ENCODE data around the gene HFE.
A peak's percentile ranks its signal among the peaks of the same experiment; 100 is the strongest.
"Not testable (repeated sequence)": the region's sequence is repeated elsewhere in the genome, so short reads cannot be mapped to it uniquely, and the experiment has no call there.

Gene HFE

DNA sequence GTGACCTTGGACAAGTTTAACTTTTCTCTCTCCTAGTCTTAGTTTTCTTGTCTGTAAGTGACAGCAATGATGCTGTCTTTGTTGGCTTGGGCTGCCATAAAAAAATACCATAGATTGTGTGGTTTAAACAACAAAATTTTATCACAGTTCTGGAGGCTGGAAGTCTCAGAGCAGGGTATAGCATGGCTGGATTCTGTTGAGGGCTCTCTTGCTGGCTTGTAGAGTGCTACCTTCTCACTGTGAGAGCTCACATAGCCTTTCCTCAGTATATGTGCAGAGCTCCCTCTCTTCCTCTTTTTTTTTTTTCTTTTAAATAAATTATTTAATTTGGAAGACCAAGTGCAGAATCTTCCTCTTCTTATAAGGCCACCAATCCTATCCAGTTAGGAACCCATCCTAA, 26.3 kb downstream of the HFE start:
- no peak for DNase-seq

DNA sequence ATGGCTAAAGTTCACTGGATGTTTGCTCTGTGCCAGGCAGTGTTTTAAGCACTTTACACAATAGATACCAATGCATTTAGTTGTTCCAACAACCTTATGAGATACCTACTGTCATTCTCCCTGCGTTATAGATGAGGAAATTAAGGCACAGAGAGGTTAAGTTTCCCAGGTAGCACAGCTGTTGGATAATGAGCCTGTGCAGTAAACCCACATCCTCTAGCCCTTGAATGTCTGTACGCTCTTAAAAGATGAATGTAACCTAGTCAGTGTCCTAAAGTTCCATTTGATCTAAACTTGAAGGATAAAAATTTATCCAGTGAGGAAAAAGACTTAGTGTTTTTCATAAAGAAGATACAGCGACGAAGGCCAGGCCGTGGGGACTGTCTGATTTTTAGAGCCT, 28.0 kb downstream of the HFE start:
- DNase-seq = no peak

DNA sequence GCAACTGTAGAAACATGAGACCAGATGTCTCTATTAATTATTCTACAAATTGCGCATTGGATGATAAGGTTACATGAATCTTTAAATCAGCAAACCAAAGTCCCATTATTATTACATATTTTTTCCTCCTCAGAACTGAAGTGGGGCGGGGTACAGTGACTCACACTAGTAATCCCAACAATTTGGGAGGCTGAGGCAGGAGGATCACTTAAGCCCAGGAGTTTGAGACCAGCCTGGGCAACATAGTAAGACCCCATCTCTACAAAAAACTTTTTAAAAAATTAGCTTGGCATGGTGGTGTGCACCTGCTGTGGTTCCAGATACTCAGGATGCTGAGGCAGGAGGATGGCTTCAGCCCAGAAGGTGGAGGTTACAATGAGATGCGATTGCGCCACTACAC, 29.0 kb downstream of the HFE start:
- no peak for DNase-seq

DNA sequence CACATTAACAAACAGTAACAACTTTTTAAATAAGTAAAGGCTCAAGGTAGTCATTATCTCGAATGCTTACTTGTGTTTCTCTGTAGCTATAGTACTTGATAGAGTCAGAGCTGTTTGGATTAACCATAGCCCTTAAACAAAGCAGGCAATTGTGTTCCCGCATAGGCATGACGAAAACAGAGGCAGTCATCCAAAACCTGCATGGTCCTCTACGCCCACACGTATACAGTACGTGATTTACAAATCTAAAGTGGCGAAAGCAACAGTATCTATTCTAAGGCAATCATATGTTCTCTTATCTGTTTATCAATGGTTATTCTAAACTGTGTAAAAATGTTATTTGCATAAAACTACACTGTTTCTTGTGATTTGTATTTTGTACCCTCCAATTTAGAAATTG, 31.8 kb downstream of the HFE start:
- no peak for DNase-seq

DNA sequence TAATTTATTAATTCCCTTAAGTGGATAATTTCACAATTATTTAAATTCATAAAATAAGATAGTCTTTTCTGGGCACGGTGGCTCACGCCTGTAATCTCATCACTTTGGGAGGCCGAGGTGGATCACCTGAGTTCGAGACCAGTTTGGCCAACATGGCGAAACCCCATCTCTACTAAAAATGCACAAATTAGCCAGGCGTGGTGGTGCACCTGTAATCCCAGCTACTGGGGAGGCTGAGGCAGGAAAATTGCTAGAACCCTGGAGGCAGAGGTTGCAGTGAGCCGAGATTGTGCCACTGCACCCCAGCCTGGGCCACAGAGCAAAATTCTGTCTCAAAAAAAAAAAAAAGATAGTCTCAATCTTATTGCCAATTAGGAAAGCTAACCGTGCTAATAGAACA, 32.9 kb downstream of the HFE start:
- not testable (repeated sequence) for DNase-seq

DNA sequence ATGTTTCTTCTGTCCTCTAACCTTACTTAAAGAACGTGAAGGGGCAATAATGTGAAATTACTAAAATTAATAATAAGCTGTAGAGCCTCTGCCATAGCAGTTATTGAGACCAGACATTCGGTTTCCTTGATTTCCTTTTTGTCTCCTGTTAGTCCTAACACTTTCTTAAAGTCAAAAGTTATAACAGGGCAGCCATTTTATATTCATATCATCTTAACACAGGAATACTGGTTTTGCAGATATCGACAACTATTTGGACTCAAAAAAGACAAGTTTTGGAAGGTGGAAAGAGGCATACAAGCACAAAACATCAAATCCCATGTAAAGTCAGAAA, 33.5 kb downstream of the HFE start:
- no peak for DNase-seq

DNA sequence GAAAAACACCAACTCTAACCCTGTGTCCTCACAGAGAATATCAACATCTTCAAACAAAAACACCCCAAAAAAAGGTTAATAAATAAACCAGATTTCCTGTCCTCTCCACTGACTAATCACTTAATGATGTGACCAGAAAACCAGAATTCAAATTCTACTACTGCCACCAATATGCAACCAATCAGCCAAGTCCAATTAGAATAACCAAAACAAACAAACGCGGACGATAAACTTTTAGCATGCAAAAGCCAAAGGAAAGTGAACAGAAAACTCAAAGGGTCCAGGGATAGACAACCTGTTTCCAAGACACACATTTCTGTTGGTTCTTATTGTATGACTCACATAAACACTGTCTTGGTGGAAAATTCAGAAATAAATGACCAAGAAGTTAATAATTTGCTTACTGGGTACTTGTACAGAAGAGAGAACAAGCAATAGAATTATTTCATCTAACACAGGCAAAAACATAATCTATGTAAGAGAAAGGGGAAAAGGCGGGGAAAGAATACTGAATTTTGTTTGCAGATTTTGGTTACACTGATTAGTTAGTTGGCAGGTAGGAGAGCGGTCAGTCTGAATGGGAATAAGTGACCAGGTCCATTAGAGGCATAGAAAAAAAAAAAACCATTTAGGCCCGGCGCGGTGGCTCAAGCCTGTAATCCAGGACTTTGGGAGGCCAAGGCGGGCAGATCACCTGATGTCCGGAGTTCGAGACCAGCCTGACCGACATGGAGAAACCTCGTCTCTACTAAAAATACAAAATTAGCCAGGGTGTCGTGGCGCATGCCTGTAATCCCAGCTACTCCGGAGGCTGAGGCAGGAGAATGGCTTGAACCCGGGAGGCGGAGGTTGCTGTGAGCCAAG, 34.1 kb downstream of the HFE start:
- no peak for DNase-seq

DNA sequence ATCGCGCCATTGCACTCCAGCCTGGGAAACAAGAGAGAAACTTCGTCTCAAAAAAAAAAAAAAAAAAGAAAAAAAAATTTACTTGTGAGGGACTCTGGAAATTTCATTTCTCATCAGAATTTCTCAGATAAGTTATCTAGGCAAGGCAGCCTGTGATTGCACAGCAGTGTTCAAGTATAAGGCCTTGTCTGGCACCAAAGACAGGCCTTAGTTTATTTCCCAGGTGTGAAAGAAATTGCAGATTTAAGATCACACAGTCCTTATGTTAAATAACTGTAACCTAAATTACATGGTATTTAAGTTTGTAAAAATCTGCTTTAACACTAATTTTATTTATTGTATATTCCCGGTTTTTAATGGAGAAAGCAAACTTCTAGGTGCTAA, 34.8 kb downstream of the HFE start:
- no peak for DNase-seq

DNA sequence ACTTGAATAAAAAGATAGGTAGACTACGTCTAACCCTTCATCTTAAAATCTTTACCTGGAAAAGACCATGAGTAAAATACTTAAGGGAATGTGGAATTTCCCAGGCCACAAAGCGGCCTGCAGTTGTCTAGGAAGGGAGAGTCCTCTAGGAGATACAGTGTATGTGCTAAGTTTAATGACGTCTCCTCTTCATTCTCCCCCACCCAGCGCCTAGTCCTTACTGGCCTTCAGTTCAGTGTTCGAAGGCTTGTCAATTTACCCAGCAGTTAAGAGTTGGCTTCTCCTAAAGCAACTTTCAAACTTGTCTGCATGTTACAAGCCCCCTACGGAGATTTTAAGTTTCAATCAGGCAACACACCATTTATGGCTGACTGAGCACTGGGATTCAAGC, 35.2 kb downstream of the HFE start:
- no peak for DNase-seq

DNA sequence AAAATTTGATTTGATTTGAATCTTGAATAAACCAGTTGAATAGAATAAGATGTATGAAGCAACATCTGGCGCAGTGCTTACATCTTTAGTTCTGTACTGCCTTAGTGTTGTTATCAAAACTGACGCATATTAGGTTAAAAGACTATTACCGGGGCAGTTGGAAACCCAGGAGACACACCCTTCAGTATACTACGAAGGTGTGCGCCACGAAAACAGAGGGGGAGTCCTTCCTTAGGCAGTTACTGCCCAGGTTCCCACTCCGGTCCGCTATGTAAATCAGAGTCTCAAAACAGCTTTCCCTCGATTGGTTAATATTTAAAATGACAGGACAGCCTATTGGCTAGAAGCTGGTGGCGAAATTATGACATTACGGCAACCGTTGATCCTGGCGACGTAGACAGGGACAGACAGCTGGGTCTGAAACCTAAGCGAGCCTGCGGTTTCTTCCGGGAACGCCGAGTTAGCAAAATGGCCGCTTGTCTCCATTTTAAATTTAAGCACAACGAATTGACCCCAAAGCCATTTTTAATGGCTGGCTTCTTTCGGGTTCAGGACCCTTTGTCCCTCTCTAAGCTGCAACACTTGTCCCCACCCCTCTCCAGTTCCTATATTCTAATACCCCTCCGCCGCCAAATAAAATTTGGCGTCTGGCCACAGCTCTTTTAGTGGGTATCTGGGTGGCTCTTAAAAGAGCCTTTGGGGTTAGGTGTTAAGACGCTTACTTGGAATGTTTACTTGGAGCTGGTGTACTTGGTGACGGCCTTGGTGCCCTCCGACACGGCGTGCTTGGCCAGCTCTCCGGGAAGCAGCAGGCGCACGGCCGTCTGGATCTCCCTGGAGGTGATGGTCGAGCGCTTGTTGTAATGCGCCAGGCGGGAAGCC, 35.8 kb downstream of the HFE start:
- peak; percentile 86 for DNase-seq

DNA sequence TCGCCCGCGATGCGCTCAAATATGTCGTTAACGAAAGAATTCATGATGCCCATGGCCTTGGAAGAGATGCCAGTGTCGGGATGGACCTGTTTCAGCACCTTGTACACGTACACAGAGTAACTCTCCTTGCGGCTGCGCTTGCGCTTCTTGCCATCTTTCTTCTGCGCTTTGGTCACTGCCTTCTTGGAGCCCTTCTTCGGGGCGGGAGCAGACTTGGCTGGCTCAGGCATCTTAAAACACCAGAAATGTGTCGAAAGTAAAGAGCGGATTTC, 36.4 kb downstream of the HFE start:
- DNase-seq = peak; percentile 60

DNA sequence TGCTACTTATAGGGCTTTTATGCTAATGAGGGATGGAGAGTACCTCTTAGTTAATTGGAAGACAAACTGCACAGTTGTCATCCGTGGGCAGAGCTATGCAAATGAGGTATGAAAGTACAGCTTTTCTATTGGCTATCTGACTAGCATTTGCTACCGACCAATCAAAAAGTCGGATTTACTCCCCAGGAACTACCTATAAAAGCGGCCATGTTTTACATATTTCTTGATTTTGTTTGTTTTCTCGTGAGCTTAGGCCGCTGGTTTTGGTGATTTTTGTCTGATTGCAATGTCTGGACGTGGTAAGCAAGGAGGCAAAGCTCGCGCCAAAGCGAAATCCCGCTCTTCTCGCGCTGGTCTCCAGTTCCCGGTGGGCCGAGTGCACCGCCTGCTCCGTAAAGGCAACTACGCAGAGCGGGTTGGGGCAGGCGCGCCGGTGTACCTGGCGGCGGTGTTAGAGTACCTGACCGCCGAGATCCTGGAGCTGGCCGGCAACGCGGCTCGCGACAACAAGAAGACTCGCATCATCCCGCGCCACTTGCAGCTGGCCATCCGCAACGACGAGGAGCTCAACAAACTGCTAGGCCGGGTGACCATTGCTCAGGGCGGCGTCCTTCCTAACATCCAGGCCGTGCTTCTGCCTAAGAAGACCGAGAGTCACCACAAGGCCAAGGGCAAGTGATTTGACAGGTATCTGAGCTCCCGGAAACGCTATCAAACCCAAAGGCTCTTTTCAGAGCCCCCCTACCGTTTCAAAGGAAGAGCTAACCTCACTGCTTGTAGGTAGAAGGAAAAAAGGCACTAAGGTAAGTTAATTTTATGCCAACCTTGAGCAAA, 36.9 kb downstream of the HFE start:
- DNase-seq = peak; percentile 60

DNA sequence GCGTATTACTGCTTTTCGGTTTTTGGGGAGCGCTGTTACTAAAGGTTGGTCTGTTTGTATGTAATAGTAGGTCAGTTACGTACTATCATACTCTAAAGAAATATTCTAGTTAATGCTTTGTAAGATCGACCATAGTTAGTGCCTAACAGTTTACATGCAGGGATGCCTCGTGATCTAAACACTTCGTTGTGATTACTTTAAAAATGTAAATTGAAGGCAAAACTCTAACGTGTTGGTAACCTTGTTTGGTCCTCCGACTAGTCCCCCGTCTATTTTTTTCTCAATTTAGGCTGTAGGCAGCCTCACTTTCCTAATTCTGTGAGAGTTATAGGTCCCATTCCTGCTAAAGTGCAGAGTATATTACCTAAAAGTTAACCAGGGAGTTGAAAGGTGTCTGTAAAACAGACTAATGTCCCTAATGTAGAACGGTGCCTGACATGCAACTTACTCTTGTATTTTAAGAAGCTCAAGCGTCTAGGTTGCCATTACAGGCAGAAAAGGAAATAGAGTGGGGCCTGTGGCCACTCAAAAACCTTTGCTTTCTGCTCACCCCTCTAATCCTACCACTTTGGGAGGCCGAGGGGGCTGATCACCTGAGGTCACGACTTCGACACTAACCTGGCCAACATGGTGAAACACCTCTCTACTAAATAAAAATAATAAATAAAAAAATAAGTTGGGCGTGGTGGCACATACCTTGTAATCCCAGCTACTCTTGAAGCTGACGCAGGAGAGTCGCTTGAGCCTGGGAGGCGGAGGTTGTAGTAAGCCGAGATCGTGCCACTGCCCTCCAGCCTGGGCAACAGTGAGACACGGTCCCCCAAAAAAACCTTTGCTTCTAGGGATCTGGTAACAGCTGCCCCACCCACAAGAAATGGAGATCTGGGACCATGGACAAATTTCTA, 37.8 kb downstream of the HFE start:
- DNase-seq = no peak

DNA sequence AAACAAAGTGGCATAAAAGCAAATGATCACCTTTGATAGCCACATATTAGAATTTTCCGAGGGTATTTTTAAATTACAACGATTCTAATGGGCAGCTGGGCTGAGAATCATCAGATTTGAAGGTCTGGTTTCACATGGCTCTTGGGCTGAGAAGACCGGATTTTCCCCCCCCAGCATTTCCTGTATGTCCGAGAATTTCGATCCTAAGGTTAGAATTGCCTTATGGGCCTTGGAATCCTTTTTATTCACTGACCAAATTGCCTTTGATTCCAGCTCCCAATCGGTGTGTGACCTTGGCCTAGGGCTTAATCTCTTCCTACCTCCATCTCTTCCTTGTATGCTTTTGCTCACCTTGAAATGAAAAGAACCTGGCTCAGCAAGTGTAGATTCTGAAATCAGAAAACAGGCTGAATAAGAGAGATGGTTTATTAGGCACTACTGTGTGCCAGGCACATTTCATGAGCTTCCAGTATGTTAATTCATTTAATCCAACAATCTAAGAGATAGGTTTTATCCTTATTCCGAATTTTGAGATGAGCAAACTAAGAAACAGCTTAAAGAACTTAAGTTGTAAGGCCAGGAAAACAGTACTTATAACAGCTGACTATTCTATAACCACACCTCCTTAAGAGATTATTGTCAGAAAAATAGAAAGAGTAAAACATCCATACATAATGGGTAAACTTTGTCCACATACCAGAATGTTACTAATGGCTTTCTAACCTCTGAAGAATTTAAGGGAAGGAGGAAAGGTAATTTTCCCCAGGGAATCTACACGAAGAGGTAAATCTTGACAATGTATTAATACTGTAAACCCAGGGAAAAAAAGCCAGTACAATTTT, 39.4 kb downstream of the HFE start:
- no peak for DNase-seq

DNA sequence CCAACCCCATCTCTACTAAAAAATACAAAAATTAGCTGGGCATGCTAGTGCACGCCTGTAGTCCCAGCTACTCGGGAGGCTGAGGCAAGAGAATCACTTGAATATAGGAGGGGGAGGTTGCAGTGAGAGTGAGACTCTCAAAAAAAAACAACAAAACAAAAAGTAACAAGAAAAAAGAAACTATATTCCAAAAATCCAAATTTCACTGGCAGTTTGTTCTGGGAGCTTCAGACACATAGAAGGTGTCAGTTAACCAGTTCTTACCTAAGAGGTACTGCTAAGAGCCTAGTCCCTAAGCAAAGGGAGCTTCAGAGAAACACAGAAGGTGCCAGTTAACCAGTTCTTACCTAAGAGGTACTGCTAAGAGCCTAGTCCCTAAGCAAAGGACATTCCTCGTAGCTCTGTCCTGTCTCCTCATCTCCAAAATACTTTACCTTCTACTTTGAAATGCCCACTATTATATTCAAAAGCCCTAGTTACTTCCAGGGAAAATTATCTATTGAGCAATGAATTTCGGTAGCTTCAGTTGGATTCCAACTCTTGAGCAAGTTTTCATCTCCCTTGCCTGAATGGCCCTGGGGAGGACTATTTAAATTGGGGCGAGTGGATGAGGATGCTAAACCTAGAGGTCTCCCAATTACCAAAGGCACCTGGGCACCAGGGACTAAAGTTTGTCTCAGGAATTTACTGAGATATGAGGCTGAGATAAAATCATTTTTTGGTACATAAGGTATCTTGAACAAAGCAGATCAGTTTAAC, 41.0 kb downstream of the HFE start:
- no peak for DNase-seq

DNA sequence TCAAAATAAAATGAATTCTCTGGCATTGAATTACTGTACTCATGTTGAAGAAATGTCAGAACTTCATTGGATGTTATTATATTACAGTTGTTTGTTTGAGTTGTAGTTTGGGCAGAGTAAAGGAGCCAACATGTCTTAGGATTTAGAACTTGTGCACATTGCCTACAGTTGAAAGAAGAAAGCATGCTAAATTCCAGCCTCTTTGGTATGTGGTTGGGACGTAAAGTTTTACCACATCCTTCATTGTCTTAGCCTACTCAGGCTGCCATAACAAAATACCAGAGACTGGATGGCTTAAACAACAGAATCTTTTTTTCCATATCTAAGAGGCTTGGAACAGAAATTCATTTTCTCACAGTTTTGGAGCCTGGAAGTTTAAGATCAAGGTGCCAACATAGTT, 42.4 kb downstream of the HFE start:
- DNase-seq = no peak

DNA sequence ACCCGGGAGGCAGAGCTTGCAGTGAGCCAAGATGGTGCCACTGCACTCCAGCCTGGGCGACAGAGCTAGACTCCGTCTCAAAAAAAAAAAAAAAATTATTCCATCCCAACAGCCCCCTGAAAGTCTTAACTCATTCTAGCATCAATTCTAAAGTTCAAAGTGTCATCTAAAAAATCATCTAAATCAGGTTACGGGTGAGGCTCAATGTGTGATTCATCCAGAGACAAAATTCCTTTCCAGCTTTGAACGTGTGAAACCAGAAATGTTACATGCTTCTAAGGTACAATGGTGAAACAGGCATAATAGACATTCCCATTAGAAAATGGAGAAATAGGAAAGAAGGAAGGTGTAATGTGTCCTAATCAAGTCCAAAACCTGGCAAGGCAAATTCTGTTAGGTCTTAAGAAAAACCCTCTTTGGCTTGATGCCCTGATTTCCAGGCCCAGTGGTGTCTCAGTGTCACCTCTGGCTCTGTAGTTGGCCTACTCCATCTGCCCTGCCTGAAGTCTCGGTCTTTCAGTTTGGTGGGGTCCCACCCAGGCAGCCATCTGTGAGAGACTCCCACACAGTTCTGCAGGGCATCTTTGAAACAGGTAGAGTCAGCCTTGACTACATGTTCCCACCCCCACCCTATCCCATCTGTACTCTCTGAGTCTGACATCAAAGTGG, 43.5 kb downstream of the HFE start:
- no peak for DNase-seq

DNA sequence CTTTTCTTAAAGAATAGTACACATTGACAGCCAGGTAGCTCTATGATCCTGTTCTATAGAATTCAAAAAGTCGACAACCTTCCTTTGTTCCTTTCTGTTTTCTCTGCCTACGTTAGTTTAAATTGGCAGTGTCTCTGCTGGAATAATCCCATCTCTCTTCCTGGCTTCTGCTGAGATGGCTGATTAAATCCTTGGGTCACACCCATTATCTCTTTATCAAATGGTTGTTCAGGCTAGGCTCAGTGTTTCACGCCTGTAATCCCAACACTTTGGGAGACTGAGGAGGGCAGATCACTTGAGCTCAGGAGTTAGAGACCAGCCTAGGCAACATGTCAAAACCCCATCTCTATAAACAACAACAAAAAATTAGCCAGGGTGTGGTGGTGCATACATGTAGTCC, 44.4 kb downstream of the HFE start:
- DNase-seq = no peak

DNA sequence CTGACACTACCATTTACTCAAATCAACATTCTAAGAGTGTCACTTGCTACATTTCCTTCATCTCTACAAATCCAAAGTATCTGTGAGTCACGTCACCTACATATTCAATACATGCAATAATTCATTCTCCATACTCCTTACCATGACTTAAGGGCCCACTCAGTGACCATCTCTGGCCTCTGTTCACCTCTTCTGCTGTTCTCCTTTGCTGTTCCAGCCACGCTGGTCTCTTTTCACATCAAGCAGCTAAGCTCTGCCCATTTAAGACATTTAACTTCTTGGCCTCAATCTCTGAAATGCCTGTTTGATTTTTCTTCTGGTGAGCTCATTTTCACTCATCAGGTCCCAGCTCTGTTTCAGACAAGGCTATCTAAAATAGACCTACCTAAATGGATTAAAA, 46.5 kb downstream of the HFE start:
- no peak for DNase-seq

DNA sequence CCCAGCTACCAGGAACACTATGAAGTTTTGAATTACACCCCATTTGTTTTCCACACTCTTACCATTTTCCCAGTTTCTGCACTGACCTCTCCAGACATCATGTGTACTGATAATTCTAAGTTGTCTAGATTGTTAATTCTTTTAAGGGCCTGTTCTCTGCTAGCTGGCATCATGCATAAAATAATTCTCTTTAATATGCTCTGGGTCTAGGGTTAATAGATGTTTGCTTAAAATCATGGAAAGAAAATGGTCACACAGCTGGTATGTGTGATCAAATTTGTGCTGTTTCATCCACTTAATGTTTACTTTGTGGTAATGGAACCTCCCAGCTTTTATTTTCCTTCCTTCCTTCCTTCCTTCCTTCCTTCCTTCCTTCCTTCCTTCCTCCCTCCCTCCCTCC, 49.1 kb downstream of the HFE start:
- no peak for DNase-seq
